BLaER1 (cell line): Measurements from ENCODE around the gene HS6ST2.

Experiments used
- H3K27ac ChIP-seq: shearing (Covaris generic); formaldehyde crosslinking; 2 replicates; pipeline ENCODE4 v1.8.1; 2022
- H3K27me3 ChIP-seq: shearing (Covaris generic); formaldehyde crosslinking; 2 replicates; pipeline ENCODE4 v1.8.1; 2022
- H3K36me3 ChIP-seq: shearing (Covaris generic); formaldehyde crosslinking; 2 replicates; pipeline ENCODE4 v1.8.1; 2022
- H3K4me1 ChIP-seq: shearing (Covaris generic); formaldehyde crosslinking; 2 replicates; pipeline ENCODE4 v1.8.1; 2022
- H3K4me2 ChIP-seq: shearing (Covaris generic); formaldehyde crosslinking; 2 replicates; pipeline ENCODE4 v1.8.1; 2022
- H3K4me3 ChIP-seq: shearing (Covaris generic); formaldehyde crosslinking; 2 replicates; pipeline ENCODE4 v1.8.1; 2022
- H3K9ac ChIP-seq: shearing (Covaris generic); formaldehyde crosslinking; 2 replicates; pipeline ENCODE4 v1.8.1; 2022
- H3K9me3 ChIP-seq: shearing (Covaris generic); formaldehyde crosslinking; 2 replicates; pipeline ENCODE4 v1.8.1; 2022
- H4K20me1 ChIP-seq: shearing (Covaris generic); formaldehyde crosslinking; 2 replicates; pipeline ENCODE4 v1.8.1; 2022
- Cebpa-rat ChIP-seq: shearing (Covaris generic); IDR thresholded peaks from 2 replicates; pipeline ENCODE4 v1.8.1; 2022

The HS6ST2 gene

DNA sequence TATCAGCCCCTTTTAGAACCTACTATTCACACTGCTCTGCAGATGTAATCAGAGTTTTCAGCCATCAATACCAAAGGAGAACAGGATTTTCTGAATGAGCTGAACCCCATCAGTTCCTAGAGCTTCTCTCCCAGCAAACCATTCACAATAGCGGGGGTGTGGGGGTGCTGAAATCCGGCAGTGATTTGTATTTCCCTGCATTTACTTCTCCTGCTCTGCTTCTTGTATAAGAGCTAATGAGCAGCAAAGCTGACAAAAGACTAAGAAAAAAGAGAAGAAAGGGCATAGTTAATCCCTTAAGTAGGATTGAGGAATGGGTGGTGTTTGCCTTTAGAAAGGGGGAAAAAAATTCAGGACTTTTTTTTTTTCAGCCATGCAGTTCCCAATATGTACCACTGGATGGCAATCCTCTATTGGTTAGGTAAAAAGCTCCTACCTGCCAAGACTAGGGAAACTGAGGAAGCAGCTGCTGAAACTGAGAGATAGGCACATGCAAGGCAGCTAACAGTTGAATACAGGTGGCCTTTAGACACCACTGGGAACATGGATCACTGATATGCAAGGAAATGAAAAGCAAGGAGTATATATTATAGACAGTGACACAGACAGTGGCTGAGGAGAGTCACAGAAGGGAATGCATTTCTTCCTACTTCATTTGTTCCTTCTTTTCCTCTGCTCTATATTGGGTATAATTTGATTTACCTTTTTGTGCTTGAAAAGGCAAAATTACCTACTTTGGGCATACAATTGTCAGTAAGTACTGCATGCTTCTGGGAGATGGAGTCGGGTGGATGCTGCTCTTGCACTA lies 217.9 kb downstream of the HS6ST2 start:
- Histone ChIP-seq H3K27me3 (peaks cover 94% of the 10 kb centered on the region), H3K27ac (no peak overlapping the region), H3K4me1 (no peaks in the 10 kb centered on the region; the same call in 1 of the 2 replicates)

GRCh38 chrX:132738951-132739350 lies 219.5 kb downstream of the HS6ST2 start:
- Histone ChIP-seq H3K9ac (no peak overlapping the region), H3K36me3 (no peaks in the 10 kb centered on the region), H3K4me1 (no peaks in the 10 kb centered on the region; the same call in 1 of the 2 replicates), H3K4me3 (no peak overlapping the region), H3K27me3 (peaks cover 94% of the 10 kb centered on the region), H3K27ac (no peak overlapping the region), H3K9me3 (no peaks in the 10 kb centered on the region), H4K20me1 (peaks cover 30% of the 10 kb centered on the region), H3K4me2 (no peak overlapping the region)
- TF ChIP-seq Cebpa-rat: no peak

More for the DNA sequence above, 217.9 kb downstream of the HS6ST2 start:
- Histone ChIP-seq H3K9me3 (no peaks in the 10 kb centered on the region), H3K36me3 (no peaks in the 10 kb centered on the region), H3K9ac (no peak overlapping the region), H3K4me2 (no peak overlapping the region), H3K4me3 (no peak overlapping the region), H4K20me1 (peaks cover 30% of the 10 kb centered on the region)
- TF ChIP-seq Cebpa-rat: no peak

DNA sequence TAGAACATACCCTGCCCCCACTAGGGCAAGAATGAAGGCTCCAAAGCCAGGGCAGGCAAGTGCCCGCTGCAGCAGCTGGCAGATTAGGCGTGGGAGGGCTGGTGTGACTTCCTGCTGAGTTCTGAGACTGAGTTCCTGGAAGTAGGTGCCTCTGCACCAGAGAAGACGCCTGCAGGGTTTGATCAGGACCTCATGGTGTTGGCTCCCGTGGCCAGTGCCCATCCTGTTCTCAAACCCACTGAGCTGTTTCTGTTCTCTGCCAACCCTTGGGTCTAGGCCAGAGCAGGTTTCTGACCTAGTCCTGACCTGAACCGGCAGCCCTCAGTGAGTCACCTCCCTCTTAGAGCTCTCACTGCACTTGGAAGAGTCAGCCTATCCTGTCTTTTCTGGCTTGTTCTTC lies 220.7 kb downstream of the HS6ST2 start:
- no peaks in the 10 kb centered on the region for H3K36me3 ChIP-seq
- H3K9ac ChIP-seq: no peak overlapping the region
- no peaks in the 10 kb centered on the region for H3K9me3 ChIP-seq
- TF ChIP-seq Cebpa-rat: no peak
- H3K27me3 ChIP-seq: peaks cover 94% of the 10 kb centered on the region
- no peaks in the 10 kb centered on the region; the same call in 1 of the 2 replicates for H3K4me1 ChIP-seq
- H3K27ac ChIP-seq: no peak overlapping the region
- H3K4me2 ChIP-seq: no peak overlapping the region
- no peak overlapping the region for H3K4me3 ChIP-seq
- H4K20me1 ChIP-seq: peaks cover 27% of the 10 kb centered on the region

- no peaks in the 10 kb centered on the region for H3K4me1 ChIP-seq
- H3K4me2 ChIP-seq: no peak overlapping the region
- H3K4me3 ChIP-seq: no peak overlapping the region
- H3K9ac ChIP-seq: no peak overlapping the region
- H3K9me3 ChIP-seq: no peaks in the 10 kb centered on the region
- H3K27ac ChIP-seq: no peak overlapping the region
- peaks cover 12% of the 10 kb centered on the region; the same call in 1 of the 2 replicates for H4K20me1 ChIP-seq
- H3K36me3 ChIP-seq: no peaks in the 10 kb centered on the region
- TF ChIP-seq Cebpa-rat: no peak
- H3K27me3 ChIP-seq: peaks cover 96% of the 10 kb centered on the region
These were observed 226.2 kb downstream of the HS6ST2 start for GRCh38 chrX:132732236-132732635.

GRCh38 chrX:132730726-132731125 lies 227.7 kb downstream of the HS6ST2 start:
- Histone ChIP-seq H3K27me3 (peaks cover 87% of the 10 kb centered on the region), H3K9me3 (no peaks in the 10 kb centered on the region), H3K4me2 (no peak overlapping the region), H3K4me1 (no peaks in the 10 kb centered on the region), H3K36me3 (no peaks in the 10 kb centered on the region), H3K4me3 (no peak overlapping the region), H3K9ac (no peak overlapping the region), H3K27ac (no peak overlapping the region), H4K20me1 (peaks cover 12% of the 10 kb centered on the region; the same call in 1 of the 2 replicates)
- TF ChIP-seq Cebpa-rat: no peak

DNA sequence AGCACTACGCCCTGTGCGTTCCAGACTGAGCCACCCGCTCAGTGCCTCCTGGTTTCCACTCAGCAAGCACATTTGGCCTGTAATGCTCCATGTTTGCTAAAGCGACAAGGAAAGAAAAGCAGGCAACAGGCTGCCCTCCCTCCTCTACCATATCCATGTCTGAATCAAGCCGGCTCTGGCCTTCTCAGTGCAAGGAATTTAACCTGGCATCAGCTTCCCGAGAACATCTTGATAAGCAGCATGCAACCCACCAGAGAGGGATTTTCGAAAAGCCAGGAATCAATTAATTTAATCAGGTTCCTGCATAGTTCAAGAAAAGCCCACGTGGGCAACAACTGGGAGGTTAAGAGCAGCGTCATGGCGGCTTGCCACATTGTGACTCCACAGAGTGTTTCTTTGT lies 228.2 kb downstream of the HS6ST2 start:
- Histone ChIP-seq H3K4me1 (no peaks in the 10 kb centered on the region), H3K27ac (no peak overlapping the region), H3K27me3 (peaks cover 87% of the 10 kb centered on the region), H3K4me2 (no peak overlapping the region), H3K4me3 (no peak overlapping the region), H3K9me3 (no peaks in the 10 kb centered on the region), H4K20me1 (peaks cover 12% of the 10 kb centered on the region; the same call in 1 of the 2 replicates), H3K36me3 (no peaks in the 10 kb centered on the region), H3K9ac (no peak overlapping the region)
- no peak for TF ChIP-seq Cebpa-rat

DNA sequence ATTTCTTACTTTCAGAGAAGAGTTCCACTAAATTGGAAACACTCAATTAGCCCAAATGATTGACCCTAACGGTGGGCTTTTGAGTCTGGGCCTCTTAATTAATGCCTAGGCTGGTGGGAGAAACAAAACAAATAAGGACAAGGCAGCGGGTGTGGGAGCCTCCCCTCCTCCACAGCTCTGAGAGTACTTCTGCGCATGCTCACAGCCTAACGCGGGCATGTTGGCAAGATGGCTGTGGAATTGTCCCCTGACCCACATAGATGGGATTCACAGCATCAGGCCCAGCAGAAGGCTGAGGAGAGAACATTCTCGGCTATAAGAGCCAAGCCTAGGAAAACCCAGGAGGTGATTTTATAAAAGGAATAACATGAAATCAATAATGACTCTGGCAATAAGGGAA lies 230.1 kb downstream of the HS6ST2 start:
- TF ChIP-seq Cebpa-rat: no peak
- H3K4me2 ChIP-seq: no peak overlapping the region
- H3K9ac ChIP-seq: no peak overlapping the region
- H4K20me1 ChIP-seq: peaks cover 12% of the 10 kb centered on the region; the same call in 1 of the 2 replicates
- H3K4me1 ChIP-seq: no peaks in the 10 kb centered on the region
- peaks cover 7% of the 10 kb centered on the region for H3K9me3 ChIP-seq
- no peak overlapping the region for H3K27ac ChIP-seq
- H3K27me3 ChIP-seq: peaks cover 75% of the 10 kb centered on the region
- H3K4me3 ChIP-seq: no peak overlapping the region
- H3K36me3 ChIP-seq: no peaks in the 10 kb centered on the region

GRCh38 chrX:132718431-132718958 lies 239.9 kb downstream of the HS6ST2 start:
- no peak overlapping the region for H3K4me3 ChIP-seq
- TF ChIP-seq Cebpa-rat: no peak
- H3K27ac ChIP-seq: no peak overlapping the region
- H3K4me1 ChIP-seq: no peaks in the 10 kb centered on the region
- peaks cover 76% of the 10 kb centered on the region for H3K27me3 ChIP-seq
- peaks cover 19% of the 10 kb centered on the region for H3K9me3 ChIP-seq
- no peaks in the 10 kb centered on the region for H3K36me3 ChIP-seq
- no peaks in the 10 kb centered on the region; the same call in 1 of the 2 replicates for H4K20me1 ChIP-seq
- H3K4me2 ChIP-seq: no peak overlapping the region
- no peak overlapping the region for H3K9ac ChIP-seq

GRCh38 chrX:132716006-132716405 lies 242.4 kb downstream of the HS6ST2 start:
- Histone ChIP-seq H3K27me3 (peaks cover 96% of the 10 kb centered on the region), H3K4me1 (no peaks in the 10 kb centered on the region), H3K36me3 (no peaks in the 10 kb centered on the region), H3K9ac (no peak overlapping the region), H3K27ac (no peak overlapping the region), H3K4me3 (no peak overlapping the region), H3K4me2 (no peak overlapping the region), H3K9me3 (peaks cover 15% of the 10 kb centered on the region), H4K20me1 (peaks cover 10% of the 10 kb centered on the region; the same call in 1 of the 2 replicates)
- TF ChIP-seq Cebpa-rat: no peak

- Histone ChIP-seq H3K4me1 (no peaks in the 10 kb centered on the region), H4K20me1 (peaks cover 10% of the 10 kb centered on the region; the same call in 1 of the 2 replicates), H3K9me3 (peaks cover 7% of the 10 kb centered on the region), H3K4me3 (no peak overlapping the region), H3K4me2 (no peak overlapping the region), H3K36me3 (no peaks in the 10 kb centered on the region), H3K9ac (no peak overlapping the region), H3K27me3 (peaks cover 97% of the 10 kb centered on the region), H3K27ac (no peak overlapping the region)
- TF ChIP-seq Cebpa-rat: no peak
These were observed 243.5 kb downstream of the HS6ST2 start for GRCh38 chrX:132714913-132715312.
